HEK293 (cell line): Measurements from ENCODE around the gene ZIK1.

ENCODE experiments used
- ZBTB17 ChIP-seq: fragments of 450-650 bp; formaldehyde crosslinking; IDR thresholded peaks from 2 replicates; pipeline ENCODE4 v1.5.1; 2016; ENCODE audit warnings: missing biosample characterization, missing genetic modification characterization
- ZNF211 ChIP-seq: fragments of 450-650 bp; formaldehyde crosslinking; IDR thresholded peaks from 2 replicates; pipeline ENCODE4 v1.5.1; 2016; ENCODE audit warnings: low read depth, missing biosample characterization, missing genetic modification characterization
- ZNF214 ChIP-seq: fragments of 450-650 bp; formaldehyde crosslinking; IDR thresholded peaks from 2 replicates; pipeline ENCODE4 v1.5.1; 2017; ENCODE audit warnings: missing biosample characterization, mild to moderate bottlenecking, missing genetic modification characterization, borderline replicate concordance
- ZNF221 ChIP-seq: fragments of 450-650 bp; formaldehyde crosslinking; IDR thresholded peaks from 2 replicates; pipeline ENCODE4 v1.5.1; 2017; ENCODE audit warnings: missing biosample characterization, missing genetic modification characterization, borderline replicate concordance
- ZNF37A ChIP-seq: fragments of 450-650 bp; IDR thresholded peaks from 2 replicates; pipeline ENCODE4 v1.5.1; 2018; ENCODE audit warnings: missing biosample characterization, missing genetic modification characterization
- ZNF404 ChIP-seq: fragments of 450-650 bp; formaldehyde crosslinking; IDR thresholded peaks from 2 replicates; pipeline ENCODE4 v1.5.1; 2017; ENCODE audit warnings: missing biosample characterization, missing genetic modification characterization
- ZNF501 ChIP-seq: fragments of 450-650 bp; formaldehyde crosslinking; IDR thresholded peaks from 2 replicates; pipeline ENCODE4 v1.5.1; 2016; ENCODE audit warnings: missing biosample characterization, missing genetic modification characterization
- ZNF558 ChIP-seq: fragments of 450-650 bp; formaldehyde crosslinking; IDR thresholded peaks from 2 replicates; pipeline ENCODE4 v1.5.1; 2016; ENCODE audit warnings: missing biosample characterization, missing genetic modification characterization
- ZNF623 ChIP-seq: fragments of 450-650 bp; formaldehyde crosslinking; IDR thresholded peaks from 2 replicates; pipeline ENCODE4 v1.5.1; 2016; ENCODE audit warnings: missing biosample characterization, missing genetic modification characterization
- ZNF843 ChIP-seq: fragments of 450-650 bp; formaldehyde crosslinking; IDR thresholded peaks from 2 replicates; pipeline ENCODE4 v1.5.1; 2016; ENCODE audit warnings: missing biosample characterization, missing genetic modification characterization
- TF ChIP-seq, protein P1 (sequence below): fragments of 450-650 bp; formaldehyde crosslinking; IDR thresholded peaks from 2 replicates; pipeline ENCODE4 v1.5.1; 2016; ENCODE audit warnings: missing biosample characterization, missing genetic modification characterization
- TF ChIP-seq, protein P2 (sequence below): fragments of 450-650 bp; formaldehyde crosslinking; conservative IDR thresholded peaks from 2 replicates; pipeline ENCODE4 v1.5.1; 2016; ENCODE audit warnings: low read depth, missing biosample characterization, missing genetic modification characterization
- TF ChIP-seq, protein P3 (sequence below): fragments of 450-650 bp; formaldehyde crosslinking; IDR thresholded peaks from 2 replicates; pipeline ENCODE4 v1.5.1; 2016; ENCODE audit warnings: missing biosample characterization, missing genetic modification characterization, borderline replicate concordance
- TF ChIP-seq, protein P4 (sequence below): fragments of 450-650 bp; IDR thresholded peaks from 2 replicates; pipeline ENCODE4 v1.5.1; 2018; ENCODE audit warnings: missing biosample characterization, mild to moderate bottlenecking, missing genetic modification characterization
- TF ChIP-seq, protein P5 (sequence below): fragments of 450-650 bp; formaldehyde crosslinking; optimal IDR thresholded peaks from 2 replicates; pipeline ENCODE3; 2016; ENCODE audit warnings: missing biosample characterization, mild to moderate bottlenecking, missing genetic modification characterization
- TF ChIP-seq, protein P6 (sequence below): fragments of 450-650 bp; formaldehyde crosslinking; IDR thresholded peaks from 2 replicates; pipeline ENCODE4 v1.5.1; 2016; ENCODE audit warnings: missing biosample characterization, missing genetic modification characterization

ZIK1 gene

DNA sequence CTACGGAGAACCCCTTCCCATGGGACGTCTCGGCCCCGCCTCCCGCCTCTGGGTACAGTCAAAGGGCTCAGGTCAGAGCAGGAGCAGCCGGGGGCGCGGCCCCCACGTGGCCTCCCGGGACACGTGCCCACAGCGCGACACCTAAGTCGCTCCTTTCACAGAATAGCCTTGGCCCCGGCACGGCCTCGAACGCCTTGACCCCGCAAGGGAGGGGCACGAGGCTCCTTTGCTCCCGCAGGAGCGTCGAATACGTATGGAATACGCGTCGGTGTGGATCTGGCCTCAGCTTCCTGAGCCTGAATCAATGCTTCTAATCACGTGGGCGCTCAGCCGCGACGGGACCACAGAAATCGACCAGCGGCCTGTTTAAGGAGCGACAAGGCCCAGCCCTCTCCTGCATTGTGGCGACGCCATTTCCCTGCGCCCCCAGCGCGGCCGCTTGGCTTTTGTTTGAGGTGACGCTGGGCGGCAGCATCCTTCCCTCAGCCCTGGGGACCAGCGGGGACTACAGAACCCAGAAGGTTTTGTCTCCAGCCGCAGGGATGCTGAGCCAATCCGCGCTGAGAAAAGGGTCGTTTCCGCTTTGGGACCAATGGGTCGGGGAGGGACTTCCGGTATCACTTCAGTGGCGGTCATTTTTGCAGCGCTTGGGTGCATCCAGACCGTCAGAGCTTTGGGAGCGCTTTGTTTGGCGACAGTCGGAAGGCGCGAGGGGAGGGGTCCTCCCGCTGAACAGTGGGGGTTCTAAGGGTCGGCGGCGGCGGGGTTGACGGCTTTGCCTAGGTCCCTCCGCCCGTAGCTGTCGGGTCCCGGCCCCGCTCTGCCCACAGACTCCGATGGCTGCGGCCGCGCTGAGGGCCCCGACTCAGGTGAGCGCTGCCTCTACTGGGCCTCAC, at the start of gene ZIK1 (continued):
- TF ChIP-seq, protein P1, sequence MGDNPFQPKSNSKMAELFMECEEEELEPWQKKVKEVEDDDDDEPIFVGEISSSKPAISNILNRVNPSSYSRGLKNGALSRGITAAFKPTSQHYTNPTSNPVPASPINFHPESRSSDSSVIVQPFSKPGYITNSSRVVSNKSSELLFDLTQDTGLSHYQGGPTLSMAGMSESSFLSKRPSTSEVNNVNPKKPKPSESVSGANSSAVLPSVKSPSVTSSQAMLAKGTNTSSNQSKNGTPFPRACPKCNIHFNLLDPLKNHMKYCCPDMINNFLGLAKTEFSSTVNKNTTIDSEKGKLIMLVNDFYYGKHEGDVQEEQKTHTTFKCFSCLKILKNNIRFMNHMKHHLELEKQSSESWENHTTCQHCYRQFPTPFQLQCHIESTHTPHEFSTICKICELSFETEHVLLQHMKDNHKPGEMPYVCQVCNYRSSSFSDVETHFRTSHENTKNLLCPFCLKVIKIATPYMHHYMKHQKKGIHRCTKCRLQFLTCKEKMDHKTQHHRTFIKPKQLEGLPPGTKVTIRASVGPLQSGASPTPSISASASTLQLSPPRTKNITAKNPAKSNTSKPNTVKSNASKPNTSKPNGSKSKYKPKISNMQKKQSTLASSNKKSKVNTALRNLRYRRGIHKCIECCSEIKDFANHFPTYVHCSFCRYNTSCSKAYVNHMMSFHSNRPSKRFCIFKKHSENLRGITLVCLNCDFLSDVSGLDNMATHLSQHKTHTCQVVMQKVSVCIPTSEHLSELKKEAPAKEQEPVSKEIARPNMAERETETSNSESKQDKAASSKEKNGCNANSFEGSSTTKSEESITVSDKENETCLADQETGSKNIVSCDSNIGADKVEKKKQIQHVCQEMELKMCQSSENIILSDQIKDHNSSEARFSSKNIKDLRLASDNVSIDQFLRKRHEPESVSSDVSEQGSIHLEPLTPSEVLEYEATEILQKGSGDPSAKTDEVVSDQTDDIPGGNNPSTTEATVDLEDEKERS (tag by site-specific recombination), result peak; percentile 59
- TF ChIP-seq, protein P2, sequence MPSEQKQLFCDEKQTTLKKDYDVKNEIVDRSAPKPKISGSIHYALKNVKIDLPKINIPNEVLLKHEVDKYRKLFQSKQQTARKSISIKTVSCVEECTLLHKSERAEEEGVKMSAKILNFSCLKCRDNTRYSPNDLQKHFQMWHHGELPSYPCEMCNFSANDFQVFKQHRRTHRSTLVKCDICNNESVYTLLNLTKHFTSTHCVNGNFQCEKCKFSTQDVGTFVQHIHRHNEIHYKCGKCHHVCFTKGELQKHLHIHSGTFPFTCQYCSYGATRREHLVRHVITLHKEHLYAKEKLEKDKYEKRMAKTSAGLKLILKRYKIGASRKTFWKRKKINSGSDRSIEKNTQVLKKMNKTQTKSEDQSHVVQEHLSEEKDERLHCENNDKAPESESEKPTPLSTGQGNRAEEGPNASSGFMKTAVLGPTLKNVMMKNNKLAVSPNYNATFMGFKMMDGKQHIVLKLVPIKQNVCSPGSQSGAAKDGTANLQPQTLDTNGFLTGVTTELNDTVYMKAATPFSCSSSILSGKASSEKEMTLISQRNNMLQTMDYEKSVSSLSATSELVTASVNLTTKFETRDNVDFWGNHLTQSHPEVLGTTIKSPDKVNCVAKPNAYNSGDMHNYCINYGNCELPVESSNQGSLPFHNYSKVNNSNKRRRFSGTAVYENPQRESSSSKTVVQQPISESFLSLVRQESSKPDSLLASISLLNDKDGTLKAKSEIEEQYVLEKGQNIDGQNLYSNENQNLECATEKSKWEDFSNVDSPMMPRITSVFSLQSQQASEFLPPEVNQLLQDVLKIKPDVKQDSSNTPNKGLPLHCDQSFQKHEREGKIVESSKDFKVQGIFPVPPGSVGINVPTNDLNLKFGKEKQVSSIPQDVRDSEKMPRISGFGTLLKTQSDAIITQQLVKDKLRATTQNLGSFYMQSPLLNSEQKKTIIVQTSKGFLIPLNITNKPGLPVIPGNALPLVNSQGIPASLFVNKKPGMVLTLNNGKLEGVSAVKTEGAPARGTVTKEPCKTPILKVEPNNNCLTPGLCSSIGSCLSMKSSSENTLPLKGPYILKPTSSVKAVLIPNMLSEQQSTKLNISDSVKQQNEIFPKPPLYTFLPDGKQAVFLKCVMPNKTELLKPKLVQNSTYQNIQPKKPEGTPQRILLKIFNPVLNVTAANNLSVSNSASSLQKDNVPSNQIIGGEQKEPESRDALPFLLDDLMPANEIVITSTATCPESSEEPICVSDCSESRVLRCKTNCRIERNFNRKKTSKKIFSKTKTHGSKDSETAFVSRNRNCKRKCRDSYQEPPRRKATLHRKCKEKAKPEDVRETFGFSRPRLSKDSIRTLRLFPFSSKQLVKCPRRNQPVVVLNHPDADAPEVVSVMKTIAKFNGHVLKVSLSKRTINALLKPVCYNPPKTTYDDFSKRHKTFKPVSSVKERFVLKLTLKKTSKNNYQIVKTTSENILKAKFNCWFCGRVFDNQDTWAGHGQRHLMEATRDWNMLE (tag by site-specific recombination), result peak; percentile 98
- TF ChIP-seq ZNF558 (tag by site-specific recombination), result no peak
- TF ChIP-seq ZNF404 (tag by site-specific recombination), result no peak
- TF ChIP-seq, protein P3, sequence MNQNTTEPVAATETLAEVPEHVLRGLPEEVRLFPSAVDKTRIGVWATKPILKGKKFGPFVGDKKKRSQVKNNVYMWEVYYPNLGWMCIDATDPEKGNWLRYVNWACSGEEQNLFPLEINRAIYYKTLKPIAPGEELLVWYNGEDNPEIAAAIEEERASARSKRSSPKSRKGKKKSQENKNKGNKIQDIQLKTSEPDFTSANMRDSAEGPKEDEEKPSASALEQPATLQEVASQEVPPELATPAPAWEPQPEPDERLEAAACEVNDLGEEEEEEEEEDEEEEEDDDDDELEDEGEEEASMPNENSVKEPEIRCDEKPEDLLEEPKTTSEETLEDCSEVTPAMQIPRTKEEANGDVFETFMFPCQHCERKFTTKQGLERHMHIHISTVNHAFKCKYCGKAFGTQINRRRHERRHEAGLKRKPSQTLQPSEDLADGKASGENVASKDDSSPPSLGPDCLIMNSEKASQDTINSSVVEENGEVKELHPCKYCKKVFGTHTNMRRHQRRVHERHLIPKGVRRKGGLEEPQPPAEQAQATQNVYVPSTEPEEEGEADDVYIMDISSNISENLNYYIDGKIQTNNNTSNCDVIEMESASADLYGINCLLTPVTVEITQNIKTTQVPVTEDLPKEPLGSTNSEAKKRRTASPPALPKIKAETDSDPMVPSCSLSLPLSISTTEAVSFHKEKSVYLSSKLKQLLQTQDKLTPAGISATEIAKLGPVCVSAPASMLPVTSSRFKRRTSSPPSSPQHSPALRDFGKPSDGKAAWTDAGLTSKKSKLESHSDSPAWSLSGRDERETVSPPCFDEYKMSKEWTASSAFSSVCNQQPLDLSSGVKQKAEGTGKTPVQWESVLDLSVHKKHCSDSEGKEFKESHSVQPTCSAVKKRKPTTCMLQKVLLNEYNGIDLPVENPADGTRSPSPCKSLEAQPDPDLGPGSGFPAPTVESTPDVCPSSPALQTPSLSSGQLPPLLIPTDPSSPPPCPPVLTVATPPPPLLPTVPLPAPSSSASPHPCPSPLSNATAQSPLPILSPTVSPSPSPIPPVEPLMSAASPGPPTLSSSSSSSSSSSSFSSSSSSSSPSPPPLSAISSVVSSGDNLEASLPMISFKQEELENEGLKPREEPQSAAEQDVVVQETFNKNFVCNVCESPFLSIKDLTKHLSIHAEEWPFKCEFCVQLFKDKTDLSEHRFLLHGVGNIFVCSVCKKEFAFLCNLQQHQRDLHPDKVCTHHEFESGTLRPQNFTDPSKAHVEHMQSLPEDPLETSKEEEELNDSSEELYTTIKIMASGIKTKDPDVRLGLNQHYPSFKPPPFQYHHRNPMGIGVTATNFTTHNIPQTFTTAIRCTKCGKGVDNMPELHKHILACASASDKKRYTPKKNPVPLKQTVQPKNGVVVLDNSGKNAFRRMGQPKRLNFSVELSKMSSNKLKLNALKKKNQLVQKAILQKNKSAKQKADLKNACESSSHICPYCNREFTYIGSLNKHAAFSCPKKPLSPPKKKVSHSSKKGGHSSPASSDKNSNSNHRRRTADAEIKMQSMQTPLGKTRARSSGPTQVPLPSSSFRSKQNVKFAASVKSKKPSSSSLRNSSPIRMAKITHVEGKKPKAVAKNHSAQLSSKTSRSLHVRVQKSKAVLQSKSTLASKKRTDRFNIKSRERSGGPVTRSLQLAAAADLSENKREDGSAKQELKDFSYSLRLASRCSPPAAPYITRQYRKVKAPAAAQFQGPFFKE (tag by site-specific recombination), result no peak
- no peak for TF ChIP-seq ZNF211 (tag by site-specific recombination)
- no peak for TF ChIP-seq ZNF623 (tag by site-specific recombination)
- TF ChIP-seq, protein P4, sequence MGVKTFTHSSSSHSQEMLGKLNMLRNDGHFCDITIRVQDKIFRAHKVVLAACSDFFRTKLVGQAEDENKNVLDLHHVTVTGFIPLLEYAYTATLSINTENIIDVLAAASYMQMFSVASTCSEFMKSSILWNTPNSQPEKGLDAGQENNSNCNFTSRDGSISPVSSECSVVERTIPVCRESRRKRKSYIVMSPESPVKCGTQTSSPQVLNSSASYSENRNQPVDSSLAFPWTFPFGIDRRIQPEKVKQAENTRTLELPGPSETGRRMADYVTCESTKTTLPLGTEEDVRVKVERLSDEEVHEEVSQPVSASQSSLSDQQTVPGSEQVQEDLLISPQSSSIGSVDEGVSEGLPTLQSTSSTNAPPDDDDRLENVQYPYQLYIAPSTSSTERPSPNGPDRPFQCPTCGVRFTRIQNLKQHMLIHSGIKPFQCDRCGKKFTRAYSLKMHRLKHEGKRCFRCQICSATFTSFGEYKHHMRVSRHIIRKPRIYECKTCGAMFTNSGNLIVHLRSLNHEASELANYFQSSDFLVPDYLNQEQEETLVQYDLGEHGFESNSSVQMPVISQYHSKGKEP, result no peak
- TF ChIP-seq, protein P5, sequence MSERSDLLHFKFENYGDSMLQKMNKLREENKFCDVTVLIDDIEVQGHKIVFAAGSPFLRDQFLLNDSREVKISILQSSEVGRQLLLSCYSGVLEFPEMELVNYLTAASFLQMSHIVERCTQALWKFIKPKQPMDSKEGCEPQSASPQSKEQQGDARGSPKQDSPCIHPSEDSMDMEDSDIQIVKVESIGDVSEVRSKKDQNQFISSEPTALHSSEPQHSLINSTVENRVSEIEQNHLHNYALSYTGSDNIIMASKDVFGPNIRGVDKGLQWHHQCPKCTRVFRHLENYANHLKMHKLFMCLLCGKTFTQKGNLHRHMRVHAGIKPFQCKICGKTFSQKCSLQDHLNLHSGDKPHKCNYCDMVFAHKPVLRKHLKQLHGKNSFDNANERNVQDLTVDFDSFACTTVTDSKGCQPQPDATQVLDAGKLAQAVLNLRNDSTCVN, result peak; percentile 12
- no peak for TF ChIP-seq ZNF843 (tag by site-specific recombination)
- peak; percentile 65 for TF ChIP-seq ZBTB17 (tag by site-specific recombination)
- no peak for TF ChIP-seq ZNF214 (tag by site-specific recombination)
- TF ChIP-seq ZNF221 (tag by site-specific recombination), result no peak
- no peak for TF ChIP-seq ZNF501 (tag by site-specific recombination)
- TF ChIP-seq, protein P6, sequence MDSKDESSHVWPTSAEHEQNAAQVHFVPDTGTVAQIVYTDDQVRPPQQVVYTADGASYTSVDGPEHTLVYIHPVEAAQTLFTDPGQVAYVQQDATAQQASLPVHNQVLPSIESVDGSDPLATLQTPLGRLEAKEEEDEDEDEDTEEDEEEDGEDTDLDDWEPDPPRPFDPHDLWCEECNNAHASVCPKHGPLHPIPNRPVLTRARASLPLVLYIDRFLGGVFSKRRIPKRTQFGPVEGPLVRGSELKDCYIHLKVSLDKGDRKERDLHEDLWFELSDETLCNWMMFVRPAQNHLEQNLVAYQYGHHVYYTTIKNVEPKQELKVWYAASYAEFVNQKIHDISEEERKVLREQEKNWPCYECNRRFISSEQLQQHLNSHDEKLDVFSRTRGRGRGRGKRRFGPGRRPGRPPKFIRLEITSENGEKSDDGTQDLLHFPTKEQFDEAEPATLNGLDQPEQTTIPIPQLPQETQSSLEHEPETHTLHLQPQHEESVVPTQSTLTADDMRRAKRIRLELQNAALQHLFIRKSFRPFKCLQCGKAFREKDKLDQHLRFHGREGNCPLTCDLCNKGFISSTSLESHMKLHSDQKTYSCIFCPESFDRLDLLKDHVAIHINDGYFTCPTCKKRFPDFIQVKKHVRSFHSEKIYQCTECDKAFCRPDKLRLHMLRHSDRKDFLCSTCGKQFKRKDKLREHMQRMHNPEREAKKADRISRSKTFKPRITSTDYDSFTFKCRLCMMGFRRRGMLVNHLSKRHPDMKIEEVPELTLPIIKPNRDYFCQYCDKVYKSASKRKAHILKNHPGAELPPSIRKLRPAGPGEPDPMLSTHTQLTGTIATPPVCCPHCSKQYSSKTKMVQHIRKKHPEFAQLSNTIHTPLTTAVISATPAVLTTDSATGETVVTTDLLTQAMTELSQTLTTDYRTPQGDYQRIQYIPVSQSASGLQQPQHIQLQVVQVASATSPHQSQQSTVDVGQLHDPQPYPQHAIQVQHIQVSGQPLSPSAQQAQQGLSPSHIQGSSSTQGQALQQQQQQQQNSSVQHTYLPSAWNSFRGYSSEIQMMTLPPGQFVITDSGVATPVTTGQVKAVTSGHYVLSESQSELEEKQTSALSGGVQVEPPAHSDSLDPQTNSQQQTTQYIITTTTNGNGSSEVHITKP (tag by site-specific recombination), result 0 out of 2 replicates have a peak, but pooled peaks have one; percentile 41
- TF ChIP-seq ZNF37A, result no peak
